ENCODE results near the gene CNST.
"Not testable (repeated sequence)": the region's sequence is repeated elsewhere in the genome, so short reads cannot be mapped to it uniquely, and the experiment has no call there.

The CNST gene

DNA sequence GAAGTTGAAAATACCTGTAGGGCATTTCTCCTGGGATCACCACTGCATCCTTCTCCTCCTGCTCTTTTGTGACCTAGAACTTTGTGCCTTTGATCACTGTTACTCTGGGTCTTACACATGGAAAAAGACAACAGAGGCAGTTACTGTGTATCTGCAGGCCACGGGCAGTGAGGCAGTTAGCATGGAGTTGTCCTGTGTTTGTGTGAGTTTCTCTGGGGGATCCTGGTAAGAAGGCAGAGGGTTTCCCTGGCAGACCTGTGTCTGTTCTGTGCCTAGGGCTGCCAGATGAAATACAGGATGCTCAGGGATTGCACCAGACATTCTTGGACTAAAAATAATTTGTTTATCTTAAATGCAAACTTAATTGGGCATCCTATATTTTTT, 113.5 kb downstream of the CNST start:
- no peak for DNase-seq (ENCODE audit: low read depth)

- no peak for DNase-seq (ENCODE audit: low read depth)
These were observed 113.9 kb downstream of the CNST start for GRCh38 chr1:246680190-246680589.

- DNase-seq (ENCODE audit: low read depth): no peak
These were observed 114.5 kb downstream of the CNST start for GRCh38 chr1:246680696-246681130.

GRCh38 chr1:246681900-246682895, 115.9 kb downstream of the CNST start:
- DNase-seq (ENCODE audit: low read depth): no peak

GRCh38 chr1:246683521-246683920, 117.3 kb downstream of the CNST start:
- DNase-seq (ENCODE audit: low read depth): no peak

DNA sequence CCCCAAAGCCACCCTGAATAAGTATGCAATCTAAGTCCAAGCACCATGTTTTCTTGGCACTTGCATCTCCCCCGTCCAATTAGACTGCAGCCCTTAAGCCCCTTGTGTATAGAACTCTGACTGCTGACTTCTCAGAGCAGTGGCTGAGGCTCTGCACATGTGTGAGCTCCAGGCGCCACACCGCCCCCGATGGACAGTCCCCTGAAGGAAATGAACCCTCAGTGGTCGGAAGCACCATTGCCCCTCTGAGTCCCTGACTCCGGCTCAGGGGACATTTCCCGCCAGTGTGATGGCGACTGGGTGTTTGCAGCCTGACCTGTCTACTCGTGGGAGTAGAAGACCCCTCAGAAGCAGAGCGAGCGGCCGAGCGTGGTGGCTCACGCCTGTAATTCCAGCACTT, 120.7 kb downstream of the CNST start:
- no peak for DNase-seq (ENCODE audit: low read depth)

GRCh38 chr1:246689409-246690008, 123.3 kb downstream of the CNST start:
- no peak for DNase-seq (ENCODE audit: low read depth)

- DNase-seq (ENCODE audit: low read depth): no peak
These were observed 123.8 kb downstream of the CNST start for GRCh38 chr1:246690100-246690499.

DNA sequence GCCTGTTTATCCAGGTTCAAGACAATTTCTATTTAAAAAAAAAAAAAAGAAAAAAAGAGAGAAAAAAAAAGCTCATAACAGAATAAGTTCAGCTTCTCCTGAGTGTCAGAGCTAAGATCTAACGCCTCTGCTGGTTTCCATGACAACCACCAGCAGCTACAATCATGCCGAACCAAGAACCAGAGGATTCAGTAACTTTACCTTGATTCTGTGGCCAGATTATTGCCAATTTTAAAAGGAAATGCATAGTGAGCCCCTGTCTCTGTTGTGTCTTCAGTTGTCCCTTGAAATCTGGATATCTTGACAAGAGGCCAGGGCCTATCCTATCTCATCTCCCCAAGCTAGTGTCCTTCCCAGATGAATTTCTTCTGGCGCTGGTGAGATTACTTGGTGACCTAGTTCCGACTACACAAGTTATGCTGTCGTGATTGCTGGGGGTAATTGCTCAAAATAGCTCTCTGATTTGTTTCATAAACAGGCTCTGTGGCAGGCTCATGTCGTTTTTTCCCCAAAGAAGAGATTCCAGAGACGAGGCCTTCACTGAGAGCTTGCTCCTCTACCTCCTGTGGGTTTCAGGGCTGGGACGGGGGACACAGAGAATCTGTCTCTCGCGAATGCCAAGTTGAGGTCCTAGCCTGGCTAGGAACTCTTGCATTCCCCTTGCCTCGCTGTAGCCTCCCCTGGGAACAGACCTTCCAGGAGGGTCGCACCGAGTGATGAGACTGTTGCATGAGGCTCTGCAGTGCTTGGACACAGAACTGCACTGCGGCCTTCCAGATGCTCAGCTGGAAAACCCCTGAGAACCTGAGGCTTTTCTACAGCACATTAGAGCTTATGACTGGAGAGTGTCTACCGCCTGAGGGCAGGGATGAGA, 125.6 kb downstream of the CNST start:
- DNase-seq (ENCODE audit: low read depth): no peak

DNA sequence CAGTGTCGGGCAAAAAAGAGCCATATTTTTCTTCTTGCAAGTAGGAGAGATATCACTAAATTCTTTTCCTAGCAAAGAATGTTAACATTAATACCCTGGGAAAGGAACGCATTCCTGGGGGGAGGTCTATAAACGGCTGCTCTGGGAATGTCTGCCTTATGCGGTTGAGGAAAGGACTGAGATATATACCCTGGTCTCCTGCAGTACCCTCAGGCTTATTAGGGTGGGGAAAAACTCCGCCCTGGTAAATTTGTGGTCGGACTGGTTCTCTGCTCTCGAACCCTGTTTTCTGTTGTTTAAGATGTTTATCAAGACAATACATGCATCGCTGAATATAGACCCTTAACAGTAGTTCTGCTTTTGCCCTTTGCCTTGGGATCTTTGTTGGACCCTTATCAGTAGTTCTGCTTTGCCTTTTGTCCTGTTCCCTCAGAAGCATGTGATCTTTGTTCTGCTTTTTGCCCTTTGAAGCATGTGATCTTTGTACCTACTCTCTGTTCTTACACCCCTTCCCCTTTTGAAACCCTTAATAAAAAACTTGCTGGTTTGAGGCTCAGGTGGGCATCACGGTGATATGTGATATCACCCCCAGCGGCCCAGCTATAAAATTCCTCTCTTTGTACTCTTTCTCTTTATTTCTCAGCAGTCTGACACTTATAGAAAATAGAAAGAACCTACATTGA, 128.1 kb downstream of the CNST start:
- DNase-seq (ENCODE audit: low read depth): not testable (repeated sequence)

DNA sequence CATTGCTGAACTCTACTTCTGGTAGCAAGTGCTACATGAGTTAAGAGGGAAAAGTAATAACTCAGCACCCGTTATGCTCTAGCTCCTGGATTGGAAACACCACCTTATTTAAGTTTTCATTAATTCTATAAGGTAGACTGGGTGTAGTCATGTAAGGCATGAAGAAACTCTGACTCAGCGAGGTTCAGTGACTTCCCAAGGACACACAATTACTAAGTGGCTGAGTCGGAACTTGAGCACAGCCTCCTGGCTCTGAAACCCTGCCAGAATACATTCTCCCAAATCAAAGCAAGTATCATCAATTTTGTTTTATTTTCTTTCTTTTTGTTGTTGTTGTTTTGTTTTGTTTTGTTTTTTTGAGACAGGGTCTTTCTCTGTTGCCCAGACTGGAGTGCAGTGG, 128.9 kb downstream of the CNST start:
- DNase-seq (ENCODE audit: low read depth): no peak

- DNase-seq (ENCODE audit: low read depth): no peak
These were observed 129.4 kb downstream of the CNST start for GRCh38 chr1:246695666-246696065.

DNA sequence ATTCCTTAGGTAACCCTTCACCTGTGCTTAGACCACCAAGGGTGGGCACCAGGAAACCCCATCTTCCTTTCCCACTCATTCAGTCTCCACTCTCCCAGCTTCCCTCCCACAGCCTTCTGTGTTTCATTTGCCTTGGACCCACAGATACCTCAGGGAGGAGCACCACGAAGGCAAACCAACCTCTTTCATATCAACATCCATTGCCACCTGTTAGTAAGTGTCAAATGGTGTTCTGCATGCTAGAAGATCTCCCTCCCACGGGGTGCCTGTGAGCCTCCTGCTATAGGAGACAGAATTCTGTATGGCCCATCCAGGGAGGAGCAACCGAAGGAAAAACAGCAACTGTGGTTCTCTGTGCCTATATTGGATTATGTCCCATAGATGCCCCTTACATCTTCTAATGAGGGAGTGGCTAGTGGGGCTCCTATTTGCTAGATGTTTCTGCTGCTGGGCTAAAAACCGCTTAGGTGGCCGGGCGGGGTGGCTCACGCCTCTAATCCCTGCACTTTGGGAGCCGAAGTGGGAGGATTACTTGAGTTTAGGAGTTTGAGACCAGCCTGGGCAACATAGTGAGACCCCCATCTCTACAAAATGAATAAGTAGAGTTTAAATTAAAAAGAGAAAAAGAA, 132.3 kb downstream of the CNST start:
- DNase-seq (ENCODE audit: low read depth): no peak

- peak; percentile 63 for DNase-seq (ENCODE audit: low read depth)
These were observed 133.0 kb downstream of the CNST start for GRCh38 chr1:246699095-246699735.

DNA sequence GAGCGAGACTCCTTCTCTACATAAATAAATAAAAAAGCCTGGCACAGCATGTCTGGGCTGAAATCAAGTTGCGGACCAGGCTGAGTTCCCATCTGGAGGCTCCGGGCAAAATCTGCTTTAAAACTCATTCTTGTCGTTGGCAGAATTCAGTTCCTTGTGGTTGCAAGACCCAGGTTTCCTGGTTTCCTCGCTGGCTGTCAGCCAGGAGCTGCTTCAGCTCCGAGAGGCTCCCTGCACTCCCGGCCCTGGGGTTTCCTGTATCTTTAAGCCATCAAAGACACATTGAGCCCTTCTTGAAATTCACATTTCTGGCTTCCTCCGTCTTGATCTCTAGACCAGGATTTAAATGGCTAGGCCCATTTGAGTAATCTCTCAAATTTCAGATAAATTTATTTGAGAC, 137.3 kb downstream of the CNST start:
- no peak for DNase-seq (ENCODE audit: low read depth)

DNA sequence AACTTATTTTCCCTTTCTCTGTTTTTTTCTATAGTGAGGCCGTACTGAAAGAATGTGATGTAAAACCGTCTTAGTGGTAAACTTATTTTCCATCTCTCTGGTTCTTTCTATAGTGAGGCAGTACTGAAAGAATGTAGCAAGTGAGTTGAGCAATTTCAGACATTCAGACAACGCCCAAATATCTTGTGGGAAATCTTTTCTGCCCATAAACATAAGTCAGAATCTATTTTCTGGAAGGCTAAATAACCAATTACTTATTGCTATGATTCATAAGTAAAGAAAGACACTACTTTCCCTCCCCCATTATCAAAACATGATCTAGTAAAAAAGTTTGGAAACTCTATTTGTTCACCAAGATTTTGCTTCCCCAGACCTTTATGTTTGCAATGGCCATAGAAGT, 139.1 kb downstream of the CNST start:
- DNase-seq (ENCODE audit: low read depth): no peak

DNA sequence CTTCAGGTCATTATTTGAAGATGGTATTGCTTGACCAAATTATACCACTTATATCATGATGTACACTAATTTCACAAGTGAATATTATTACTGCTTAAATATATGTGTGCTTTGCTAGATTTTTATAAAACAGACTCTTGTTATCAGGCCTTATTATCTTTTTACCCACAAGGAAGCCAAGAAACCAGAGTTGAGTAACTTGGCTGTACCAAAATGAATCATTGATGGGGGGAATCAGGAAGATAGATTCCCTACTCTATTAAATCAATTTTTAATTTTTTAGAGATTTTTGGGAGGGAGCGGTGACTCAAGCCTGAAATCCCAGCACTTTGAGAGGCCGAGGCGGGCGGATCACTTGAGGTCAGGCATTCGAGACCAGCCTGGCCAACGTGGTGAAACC, 141.9 kb downstream of the CNST start:
- DNase-seq (ENCODE audit: low read depth): no peak

- DNase-seq (ENCODE audit: low read depth): no peak
These were observed 142.9 kb downstream of the CNST start for GRCh38 chr1:246709196-246709595.

GRCh38 chr1:246709835-246710234, 143.6 kb downstream of the CNST start:
- no peak for DNase-seq (ENCODE audit: low read depth)

DNA sequence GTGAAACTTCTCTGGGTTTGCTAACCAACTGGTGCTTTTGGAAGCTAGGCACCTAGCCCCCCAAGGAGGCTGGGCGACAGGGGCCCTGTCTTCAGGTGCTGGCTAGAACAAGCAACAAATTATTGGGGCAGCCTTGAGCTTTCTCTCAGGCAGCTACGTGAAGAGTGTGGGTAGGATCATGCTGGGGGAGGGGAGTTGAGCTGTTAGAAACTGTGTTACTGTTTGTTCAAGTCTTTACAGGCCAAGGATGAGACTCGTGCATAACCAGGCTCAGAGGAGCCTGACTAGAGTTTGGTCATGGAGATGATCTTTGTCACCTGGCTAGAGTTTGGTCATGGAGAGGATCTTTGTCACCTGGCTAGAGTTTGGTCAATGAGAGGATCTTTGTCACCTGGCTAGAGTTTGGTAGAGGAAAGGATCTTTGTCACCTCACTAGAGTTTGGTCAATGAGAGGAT, 145.3 kb downstream of the CNST start:
- no peak for DNase-seq (ENCODE audit: low read depth)

DNA sequence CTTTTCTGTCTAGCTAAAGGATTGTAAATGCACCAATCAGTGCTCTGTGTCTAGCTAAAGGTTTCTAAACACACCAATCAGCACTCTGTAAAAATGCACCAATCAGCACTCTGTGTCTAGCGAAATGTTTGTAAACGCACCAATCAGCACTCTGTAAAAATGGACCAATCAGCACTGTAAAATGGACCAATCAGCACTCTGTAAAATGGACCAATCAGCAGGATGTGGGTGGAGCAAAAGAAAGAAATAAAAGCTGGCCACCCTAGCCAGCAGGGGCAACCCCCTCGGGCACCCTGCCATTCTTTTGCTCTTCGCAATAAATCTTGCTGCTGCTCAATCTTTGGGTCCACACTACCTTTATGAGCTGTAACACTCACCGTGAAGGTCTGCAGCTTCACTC, 146.2 kb downstream of the CNST start:
- not testable (repeated sequence) for DNase-seq (ENCODE audit: low read depth)
